Activated CD4-positive, alpha-beta memory T cell treated with anti-CD3 and anti-CD28 coated beads for 36 hours (primary cell): ENCODE data around the gene ITGA3. TPM values are rescaled to one million over a fixed set of nuclear protein-coding genes. Genes with fewer than 3 reads are reported as not detected.

ENCODE experiments used
- CTCF ChIA-PET: fragments of 350-600 bp; sonication (Branson Sonifier 250); formaldehyde crosslinking; loops from one replicate; lab custom pipeline; 2021; ENCODE audit warnings: antibody characterized with exemption, inconsistent platforms; lab: Charles Lee
- POLR2A ChIA-PET: fragments of 350-600 bp; sonication (Branson Sonifier 250); formaldehyde crosslinking; loops from one replicate; lab custom pipeline; 2021; ENCODE audit warnings: antibody characterized with exemption; lab: Charles Lee
- DNase-seq: peaks from one replicate; pipeline ENCODE4 v3.0.0-alpha.2; 2020
- H3K27ac Mint-ChIP-seq: one replicate; pipeline ENCODE4 v1.8.0; 2021; ENCODE audit warnings: mixed read lengths
- H3K27me3 Mint-ChIP-seq: one replicate; pipeline ENCODE4 v1.8.0; 2021; ENCODE audit warnings: mixed read lengths
- H3K36me3 Mint-ChIP-seq: one replicate; pipeline ENCODE4 v1.8.0; 2021; ENCODE audit warnings: mixed read lengths
- H3K4me1 Mint-ChIP-seq: one replicate; pipeline ENCODE4 v1.8.0; 2021; ENCODE audit warnings: low read depth, mixed read lengths
- H3K4me3 Mint-ChIP-seq: one replicate; pipeline ENCODE4 v1.8.0; 2021; ENCODE audit warnings: mild to moderate bottlenecking, mixed read lengths
- H3K9me3 Mint-ChIP-seq: one replicate; pipeline ENCODE4 v1.8.0; 2021; ENCODE audit warnings: mixed read lengths
- intact Hi-C: fragments of 100-400 bp; cut with micrococcal nuclease; formaldehyde crosslinking; loops from one replicate; pipeline ENCODE4 v1.15.1; 2023
- total RNA-seq, 2 experiments: library from RNA; stranded (reverse); gene quantifications; one replicate each; pipeline ENCODE4 v1.2.3, GENCODE V29; 2021

ITGA3 gene
- total RNA-seq, 2 experiments from 2014 or later: 15.8 to 17.6 TPM

DNA sequence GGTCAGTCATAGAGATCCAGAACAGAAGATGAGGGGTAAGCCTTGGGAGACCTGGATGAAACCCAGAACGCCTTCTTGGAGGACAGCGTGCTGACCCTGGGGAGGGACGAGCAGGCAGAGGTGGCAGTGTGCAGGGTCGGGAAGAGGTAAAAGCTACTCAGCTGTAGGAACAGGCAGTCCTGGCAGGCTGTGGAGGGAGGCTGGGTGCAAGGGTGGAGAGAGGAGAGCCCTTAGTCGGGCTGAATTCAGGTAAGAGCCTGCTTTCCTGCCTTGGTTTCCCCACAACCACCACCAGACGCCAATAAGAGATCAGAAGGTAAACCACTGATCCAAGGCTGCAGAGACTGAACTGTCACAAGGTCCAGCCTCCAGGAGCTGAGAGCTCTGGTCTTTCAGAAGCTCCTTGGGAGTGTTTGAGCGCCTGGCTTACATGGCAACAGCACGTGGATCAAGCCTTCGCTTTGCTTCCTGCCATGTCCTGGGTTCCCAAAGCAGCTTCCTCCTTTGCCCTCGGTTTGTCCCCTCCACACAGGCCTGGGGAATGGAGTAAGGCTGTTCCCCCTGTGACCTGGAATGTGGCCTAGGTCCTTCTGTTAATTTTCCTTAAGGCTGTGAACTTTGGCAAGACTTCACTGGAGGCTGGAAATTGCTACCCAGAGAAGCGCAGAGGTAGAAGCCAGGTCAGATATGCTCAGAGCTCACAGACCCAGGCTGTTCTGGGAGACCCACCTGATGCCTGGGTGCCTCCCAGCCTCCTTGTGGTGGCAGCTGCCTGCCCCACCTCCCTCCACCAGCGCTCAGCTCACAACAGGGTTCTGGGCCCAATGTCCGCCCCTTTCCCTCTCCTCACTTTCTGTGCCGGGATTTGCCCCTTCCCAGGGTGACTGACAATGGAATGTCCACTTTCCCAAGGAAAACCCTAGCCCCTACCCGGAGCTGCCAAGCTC lies 35.3 kb downstream of the ITGA3 start:
- CTCF ChIA-PET: interaction anchor here (0.6 to 4.5 kb wide), 7 partner anchors 13 to 95 kb away, joined by 3 to 89 read pairs (median 4); partner anchors contain the start of gene ITGA3
- Mint-ChIP-seq H3K4me1 (peaks cover 12% of the 10 kb centered on the region), H3K4me3 (no peak overlapping the region), H3K36me3 (peaks cover 3% of the 10 kb centered on the region), H3K27me3 (no peaks in the 10 kb centered on the region), H3K9me3 (no peaks in the 10 kb centered on the region), H3K27ac (no peak overlapping the region)
- intact Hi-C loops: loop anchor here (5.0 kb wide), 1 partner anchor 181 kb away; the partner anchor contains the start of gene TMEM92
- POLR2A ChIA-PET: no interaction called here
- DNase-seq: no peak

- Mint-ChIP-seq H3K9me3 (no peaks in the 10 kb centered on the region), H3K4me3 (no peak overlapping the region), H3K36me3 (peaks cover 3% of the 10 kb centered on the region), H3K27me3 (no peaks in the 10 kb centered on the region), H3K4me1 (peaks cover 13% of the 10 kb centered on the region), H3K27ac (no peak overlapping the region)
- ChIA-PET CTCF (interaction anchor here (0.6 to 4.5 kb wide), 10 partner anchors 13 to 905 kb away, joined by 3 to 89 read pairs (median 4); partner anchors contain the start of gene ITGA3), POLR2A (interaction anchor here (0.7 kb wide), 1 partner anchor 242 kb away, joined by 3 read pairs; no protein-coding TSS in a partner anchor)
- intact Hi-C loops: loop anchor here (5.0 kb wide), 1 partner anchor 180 kb away; the partner anchor contains the start of gene TMEM92
- no peak for DNase-seq
Observed at GRCh38 chr17:50091918-50092285, 36.0 kb downstream of the ITGA3 start.

DNA sequence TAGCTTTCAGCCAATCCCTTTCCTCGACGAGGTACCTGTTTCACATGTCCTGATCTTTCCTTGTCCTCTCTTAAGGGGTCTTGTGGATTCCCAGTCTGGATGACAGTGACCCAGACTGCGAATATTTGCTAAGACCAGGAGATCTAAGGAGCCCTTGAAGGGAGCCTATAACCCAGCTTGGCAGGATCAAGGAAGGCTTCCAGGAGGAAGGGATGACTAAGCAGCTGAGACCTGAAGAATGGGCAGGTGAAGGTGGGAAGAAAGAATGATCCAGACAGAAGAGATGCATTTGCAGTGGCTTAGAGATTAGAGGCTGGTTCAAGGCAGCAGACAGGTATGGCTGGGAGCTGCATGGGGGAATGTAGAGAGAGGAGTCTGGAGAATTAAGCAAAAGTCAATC lies 37.3 kb downstream of the ITGA3 start:
- peaks cover 3% of the 10 kb centered on the region for H3K36me3 Mint-ChIP-seq
- DNase-seq: no peak
- CTCF ChIA-PET: interaction anchor here (0.6 to 4.5 kb wide), 23 partner anchors 8 to 445 kb away, joined by 3 to 89 read pairs (median 15); partner anchors contain the start of genes COL1A1, DLX3, ITGA3 and SAMD14
- intact Hi-C loops: loop anchor here (5.0 kb wide), 1 partner anchor 179 kb away; the partner anchor contains the start of gene TMEM92
- POLR2A ChIA-PET: interaction anchor here (0.9 kb wide), 1 partner anchor 94 kb away, joined by 3 read pairs; no protein-coding TSS in a partner anchor
- peaks cover 13% of the 10 kb centered on the region for H3K4me1 Mint-ChIP-seq
- H3K9me3 Mint-ChIP-seq: no peaks in the 10 kb centered on the region
- no peaks in the 10 kb centered on the region for H3K27me3 Mint-ChIP-seq
- H3K4me3 Mint-ChIP-seq: no peak overlapping the region
- H3K27ac Mint-ChIP-seq: no peak overlapping the region

- POLR2A ChIA-PET: interaction anchor here (0.9 to 1.2 kb wide), 3 partner anchors 38 to 95 kb away, joined by 3 to 5 read pairs (median 4); partner anchors contain the start of gene ITGA3
- Mint-ChIP-seq H3K27ac (no peak overlapping the region), H3K4me3 (peak overlapping the region; percentile 82)
Observed at GRCh38 chr17:50093807-50094206, 37.9 kb downstream of the ITGA3 start.

GRCh38 chr17:50094243-50094752 lies 38.4 kb downstream of the ITGA3 start:
- DNase-seq: peak; percentile 94
- ChIA-PET CTCF (interaction anchor here (0.6 to 4.5 kb wide), 63 partner anchors 10 to 751 kb away, joined by 3 to 89 read pairs (median 6); partner anchors contain the start of genes COL1A1, DLX3, ITGA3 and SAMD14), POLR2A (interaction anchor here (0.9 to 1.2 kb wide), 2 partner anchors 38 to 44 kb away, joined by 4 to 5 read pairs; partner anchors contain the start of gene ITGA3)
- Mint-ChIP-seq H3K4me1 (peaks cover 13% of the 10 kb centered on the region), H3K36me3 (peaks cover 3% of the 10 kb centered on the region), H3K27ac (peak overlapping the region; percentile 83), H3K4me3 (peak overlapping the region; percentile 82), H3K9me3 (no peaks in the 10 kb centered on the region), H3K27me3 (no peaks in the 10 kb centered on the region)
- intact Hi-C loops: loop anchor here (1.0 to 5.0 kb wide), 3 partner anchors 67 to 203 kb away; partner anchors contain the start of gene TMEM92

More at GRCh38 chr17:50093807-50094206, 37.9 kb downstream of the ITGA3 start:
- H3K4me1 Mint-ChIP-seq: peaks cover 13% of the 10 kb centered on the region
- peaks cover 3% of the 10 kb centered on the region for H3K36me3 Mint-ChIP-seq
- no peak for DNase-seq
- H3K27me3 Mint-ChIP-seq: no peaks in the 10 kb centered on the region
- intact Hi-C loops: loop anchor here (1.0 to 5.0 kb wide), 3 partner anchors 67 to 203 kb away; partner anchors contain the start of gene TMEM92
- CTCF ChIA-PET: interaction anchor here (1.0 to 4.5 kb wide), 51 partner anchors 9 to 446 kb away, joined by 3 to 89 read pairs (median 7); partner anchors contain the start of genes COL1A1, DLX3, ITGA3 and SAMD14
- H3K9me3 Mint-ChIP-seq: no peaks in the 10 kb centered on the region

- H3K27me3 Mint-ChIP-seq: no peaks in the 10 kb centered on the region
- peak; percentile 97 for DNase-seq
- H3K4me3 Mint-ChIP-seq: peak within 1 kb of the TSS; percentile 82
- H3K9me3 Mint-ChIP-seq: no peaks in the 10 kb centered on the region
- ChIA-PET CTCF (interaction anchor here (0.6 to 4.5 kb wide), 60 partner anchors 8 to 752 kb away, joined by 3 to 89 read pairs (median 6); partner anchors contain the start of genes COL1A1, DLX3, ITGA3 and SAMD14), POLR2A (interaction anchor here (1.2 kb wide), 1 partner anchor 39 kb away, joined by 5 read pairs; the partner anchor contains the start of gene ITGA3)
- H3K27ac Mint-ChIP-seq: peak within 1 kb of the TSS; percentile 83
- intact Hi-C loops: loop anchor here (1.0 to 5.0 kb wide), 4 partner anchors 53 to 202 kb away; partner anchors contain the start of gene TMEM92
- peaks cover 2% of the 10 kb centered on the region for H3K36me3 Mint-ChIP-seq
- peaks cover 17% of the 10 kb centered on the region for H3K4me1 Mint-ChIP-seq
Observed at GRCh38 chr17:50094753-50095619, 39.1 kb downstream of the ITGA3 start, which contains the start of gene PDK2. Gene PDK2 (plus strand): TSS chr17:50095351. CDS start chr17:50095436, 85 bp downstream.

DNA sequence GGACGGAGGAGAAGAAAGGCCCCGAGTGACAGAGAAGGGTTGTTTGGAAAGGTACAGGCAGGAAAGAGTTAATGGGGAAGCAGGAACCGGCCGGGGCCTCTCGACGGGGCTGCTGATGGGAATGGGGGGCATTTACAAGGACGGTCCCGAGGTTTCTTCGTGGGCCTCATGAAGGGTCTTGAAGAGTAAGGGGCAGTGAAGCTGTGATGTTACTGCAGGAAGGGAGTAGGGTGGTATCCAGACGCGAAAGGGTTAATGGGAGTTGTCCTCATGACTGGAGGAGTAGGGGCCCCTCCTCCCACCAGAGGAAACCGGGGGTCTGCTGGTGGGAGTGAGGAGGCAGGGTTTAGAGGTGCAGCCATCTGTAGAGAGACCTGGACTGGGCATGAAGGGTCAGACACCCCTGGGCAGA lies 39.7 kb downstream of the ITGA3 start:
- ChIA-PET POLR2A (no interaction called here), CTCF (interaction anchor here (1.3 to 4.0 kb wide), 4 partner anchors 8 to 202 kb away, joined by 3 to 40 read pairs (median 16); no protein-coding TSS in a partner anchor)
- intact Hi-C loops: loop anchor here (1.0 to 2.0 kb wide), 2 partner anchors 53 to 201 kb away; no protein-coding TSS in a partner anchor
- Mint-ChIP-seq H3K4me3 (peak overlapping the region; percentile 82), H3K27ac (peak overlapping the region; percentile 83), H3K36me3 (peaks cover 3% of the 10 kb centered on the region), H3K4me1 (peaks cover 21% of the 10 kb centered on the region), H3K9me3 (no peaks in the 10 kb centered on the region), H3K27me3 (no peaks in the 10 kb centered on the region)
- no peak for DNase-seq

GRCh38 chr17:50096092-50096491 lies 40.2 kb downstream of the ITGA3 start:
- H3K4me1 Mint-ChIP-seq: peaks cover 21% of the 10 kb centered on the region
- no peak for DNase-seq
- H3K4me3 Mint-ChIP-seq: peak overlapping the region; percentile 82
- ChIA-PET CTCF (interaction anchor here (1.3 to 3.4 kb wide), 3 partner anchors 9 to 74 kb away, joined by 3 to 24 read pairs (median 9); no protein-coding TSS in a partner anchor), POLR2A (no interaction called here)
- peaks cover 3% of the 10 kb centered on the region for H3K36me3 Mint-ChIP-seq
- no peaks in the 10 kb centered on the region for H3K9me3 Mint-ChIP-seq
- intact Hi-C loops: no loop called here
- no peak overlapping the region for H3K27ac Mint-ChIP-seq
- no peaks in the 10 kb centered on the region for H3K27me3 Mint-ChIP-seq

GRCh38 chr17:50096758-50097157 lies 40.8 kb downstream of the ITGA3 start:
- ChIA-PET POLR2A (no interaction called here), CTCF (interaction anchor here (1.3 to 3.4 kb wide), 3 partner anchors 9 to 73 kb away, joined by 3 to 24 read pairs (median 9); no protein-coding TSS in a partner anchor)
- peaks cover 21% of the 10 kb centered on the region for H3K4me1 Mint-ChIP-seq
- H3K4me3 Mint-ChIP-seq: no peak overlapping the region
- no peaks in the 10 kb centered on the region for H3K27me3 Mint-ChIP-seq
- intact Hi-C loops: no loop called here
- DNase-seq: no peak
- no peak overlapping the region for H3K27ac Mint-ChIP-seq
- H3K9me3 Mint-ChIP-seq: no peaks in the 10 kb centered on the region
- H3K36me3 Mint-ChIP-seq: peaks cover 3% of the 10 kb centered on the region

DNA sequence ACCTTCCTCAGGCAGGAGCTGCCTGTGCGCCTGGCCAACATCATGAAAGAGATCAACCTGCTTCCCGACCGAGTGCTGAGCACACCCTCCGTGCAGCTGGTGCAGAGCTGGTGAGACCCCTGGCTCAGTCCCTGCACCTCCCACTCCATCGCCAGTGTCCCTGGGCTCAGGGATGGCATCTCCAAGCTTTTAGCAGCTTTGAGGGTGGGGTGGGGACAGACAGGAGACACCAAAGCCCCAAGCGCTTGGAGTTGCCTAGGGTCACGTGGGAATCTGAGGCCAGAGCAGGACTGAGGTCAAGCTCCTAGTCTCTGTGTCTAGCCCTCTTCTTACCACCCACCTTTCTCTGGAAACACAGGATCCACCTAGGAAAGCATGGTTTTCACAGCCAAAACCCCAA lies 41.5 kb downstream of the ITGA3 start:
- no peaks in the 10 kb centered on the region for H3K27me3 Mint-ChIP-seq
- DNase-seq: no peak
- CTCF ChIA-PET: interaction anchor here (1.4 to 3.4 kb wide), 3 partner anchors 10 to 20 kb away, joined by 5 to 24 read pairs (median 9); no protein-coding TSS in a partner anchor
- POLR2A ChIA-PET: no interaction called here
- H3K27ac Mint-ChIP-seq: no peak overlapping the region
- H3K9me3 Mint-ChIP-seq: no peaks in the 10 kb centered on the region
- H3K36me3 Mint-ChIP-seq: peaks cover 3% of the 10 kb centered on the region
- no peak overlapping the region for H3K4me3 Mint-ChIP-seq
- H3K4me1 Mint-ChIP-seq: peaks cover 21% of the 10 kb centered on the region
- intact Hi-C loops: no loop called here
